HCT116 (cell line): ENCODE measurements around the gene MAGOH.

Experiments used
- CTCF ChIP-seq, 3 experiments: fragments of 200-600 bp in 1 of 3; sonication (generic) in 1 of 3; IDR thresholded peaks in 2 of 3; conservative IDR thresholded peaks in 1 of 3; 2 replicates each; pipeline ENCODE4 v1.5.1; 2012 to 2017; ENCODE audit warnings: low read depth in 2 of 3, low read length in 2 of 3, antibody characterized with exemption in 1 of 3, borderline replicate concordance in 1 of 3, control low read depth in 1 of 3, mild to moderate bottlenecking in 1 of 3, mixed read lengths in 1 of 3, mixed run types in 1 of 3, moderate library complexity in 1 of 3; ENCODE audit not compliant: insufficient read depth in 1 of 3
- EZH2phosphoT487 ChIP-seq: fragments of 200-600 bp; IDR thresholded peaks from 2 replicates; pipeline ENCODE4 v1.6.1; 2018; ENCODE audit warnings: antibody characterized with exemption, borderline replicate concordance
- FOSL1 ChIP-seq: IDR thresholded peaks from 2 replicates; pipeline ENCODE4 v1.6.1; 2012; ENCODE audit warnings: low read depth
- MAX ChIP-seq: IDR thresholded peaks from 2 replicates; pipeline ENCODE4 v1.6.1; 2012
- POLR2A ChIP-seq: IDR thresholded peaks from 2 replicates; pipeline ENCODE4 v1.7.0; 2011; ENCODE audit warnings: borderline replicate concordance; ENCODE audit not compliant: insufficient read depth, insufficient read length; ENCODE audit errors: extremely low read depth
- SIN3A ChIP-seq: IDR thresholded peaks from 2 replicates; pipeline ENCODE4 v1.6.1; 2012; ENCODE audit warnings: low read depth
- TCF7L2 ChIP-seq: IDR thresholded peaks from 2 replicates; pipeline ENCODE4 v1.7.0; 2011; ENCODE audit warnings: borderline replicate concordance, inconsistent platforms; ENCODE audit not compliant: insufficient read depth, insufficient read length; ENCODE audit errors: extremely low read depth
- YY1 ChIP-seq: IDR thresholded peaks from 2 replicates; pipeline ENCODE4 v1.6.1; 2011; ENCODE audit warnings: low read length, low read depth, moderate library complexity, mild to moderate bottlenecking; ENCODE audit not compliant: insufficient replicate concordance; ENCODE audit errors: extremely low read depth
- ZBTB33 ChIP-seq: IDR thresholded peaks from 2 replicates; pipeline ENCODE4 v1.6.1; 2011; ENCODE audit warnings: mild to moderate bottlenecking, low read length, moderate library complexity; ENCODE audit not compliant: insufficient replicate concordance; ENCODE audit errors: extremely low read depth
- ZFX ChIP-seq: fragments of 450-650 bp; IDR thresholded peaks from 2 replicates; pipeline ENCODE4 v1.6.1; 2017
- TF ChIP-seq, protein P1 (sequence below): IDR thresholded peaks from 2 replicates; pipeline ENCODE4 v1.6.1; 2012; ENCODE audit warnings: low read depth

DNA sequence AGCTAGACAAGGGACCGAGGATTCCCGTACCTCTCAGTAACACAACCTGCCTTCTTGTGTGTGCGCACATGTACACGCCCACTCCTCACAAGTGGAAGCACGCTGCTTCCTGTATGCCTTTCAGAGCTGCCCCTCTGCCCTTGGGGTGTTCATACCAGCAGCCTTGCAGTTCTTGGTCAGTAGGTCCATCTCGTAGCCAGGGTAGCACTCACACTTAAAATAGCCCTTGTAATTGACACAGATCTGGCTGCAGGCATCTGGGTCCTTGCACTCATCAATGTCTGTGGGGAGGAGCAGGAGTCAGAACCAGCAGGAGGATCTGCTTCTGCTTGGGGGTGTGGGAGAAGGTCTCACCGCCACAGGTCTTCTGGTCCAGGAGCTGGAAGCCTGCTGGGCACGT is 32.6 kb upstream of the MAGOH start:
- no peak for TF ChIP-seq POLR2A
- no peak for TF ChIP-seq CTCF (IDR thresholded peaks at IDR 0.05 in 2 of 3, conservative IDR thresholded peaks at IDR 0.05 in 1 of 3; ENCODE audit: borderline replicate concordance in 1 of 3, insufficient read depth in 1 of 3, low read depth in 2 of 3, low read length in 2 of 3)
- no peak for TF ChIP-seq ZBTB33
- TF ChIP-seq YY1 = no peak
- no peak for TF ChIP-seq MAX
- no peak for TF ChIP-seq FOSL1
- TF ChIP-seq TCF7L2 = no peak
- no peak for TF ChIP-seq EZH2phosphoT487
- no peak for TF ChIP-seq ZFX
- TF ChIP-seq SIN3A = no peak
- TF ChIP-seq, protein P1, sequence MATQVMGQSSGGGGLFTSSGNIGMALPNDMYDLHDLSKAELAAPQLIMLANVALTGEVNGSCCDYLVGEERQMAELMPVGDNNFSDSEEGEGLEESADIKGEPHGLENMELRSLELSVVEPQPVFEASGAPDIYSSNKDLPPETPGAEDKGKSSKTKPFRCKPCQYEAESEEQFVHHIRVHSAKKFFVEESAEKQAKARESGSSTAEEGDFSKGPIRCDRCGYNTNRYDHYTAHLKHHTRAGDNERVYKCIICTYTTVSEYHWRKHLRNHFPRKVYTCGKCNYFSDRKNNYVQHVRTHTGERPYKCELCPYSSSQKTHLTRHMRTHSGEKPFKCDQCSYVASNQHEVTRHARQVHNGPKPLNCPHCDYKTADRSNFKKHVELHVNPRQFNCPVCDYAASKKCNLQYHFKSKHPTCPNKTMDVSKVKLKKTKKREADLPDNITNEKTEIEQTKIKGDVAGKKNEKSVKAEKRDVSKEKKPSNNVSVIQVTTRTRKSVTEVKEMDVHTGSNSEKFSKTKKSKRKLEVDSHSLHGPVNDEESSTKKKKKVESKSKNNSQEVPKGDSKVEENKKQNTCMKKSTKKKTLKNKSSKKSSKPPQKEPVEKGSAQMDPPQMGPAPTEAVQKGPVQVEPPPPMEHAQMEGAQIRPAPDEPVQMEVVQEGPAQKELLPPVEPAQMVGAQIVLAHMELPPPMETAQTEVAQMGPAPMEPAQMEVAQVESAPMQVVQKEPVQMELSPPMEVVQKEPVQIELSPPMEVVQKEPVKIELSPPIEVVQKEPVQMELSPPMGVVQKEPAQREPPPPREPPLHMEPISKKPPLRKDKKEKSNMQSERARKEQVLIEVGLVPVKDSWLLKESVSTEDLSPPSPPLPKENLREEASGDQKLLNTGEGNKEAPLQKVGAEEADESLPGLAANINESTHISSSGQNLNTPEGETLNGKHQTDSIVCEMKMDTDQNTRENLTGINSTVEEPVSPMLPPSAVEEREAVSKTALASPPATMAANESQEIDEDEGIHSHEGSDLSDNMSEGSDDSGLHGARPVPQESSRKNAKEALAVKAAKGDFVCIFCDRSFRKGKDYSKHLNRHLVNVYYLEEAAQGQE = no peak
